ENCODE measurements around the gene IL13RA1.

Gene IL13RA1

GRCh38 chrX:118688935-118689334 is 38.5 kb upstream of the IL13RA1 start:
- no peak overlapping the region for H3K4ac ChIP-seq (ENCODE audit: low read depth in 1 of 2, low read length in 2 of 2)
- H3K27me3 ChIP-seq (ENCODE audit: control insufficient read depth in 1 of 2, insufficient read depth in 1 of 2, low read length in 2 of 2), result no peaks in the 10 kb centered on the region
- no peak overlapping the region for H2BK120ac ChIP-seq (ENCODE audit: low read depth, low read length)
- H3K79me1 ChIP-seq (replicated peaks; ENCODE audit: low read length, poor library complexity, severe bottlenecking), result no peaks in the 10 kb centered on the region
- no peak overlapping the region for H2BK5ac ChIP-seq (ENCODE audit: low read depth, low read length, poor library complexity, severe bottlenecking)
- 75% methylated on average over 1 of the region's 3 CpGs for WGBS
- no peaks in the 10 kb centered on the region for H3K9me3 ChIP-seq (ENCODE audit: control insufficient read depth, low read length)
- H2BK12ac ChIP-seq (ENCODE audit: low read length in 2 of 2), result no peak overlapping the region
- H3K4me1 ChIP-seq (ENCODE audit: control insufficient read depth, insufficient read depth, low read depth, low read length), result no peaks in the 10 kb centered on the region
- no peak overlapping the region for H3K4me2 ChIP-seq (ENCODE audit: low read length, poor library complexity, severe bottlenecking)
- H4K91ac ChIP-seq (ENCODE audit: low read length), result no peak overlapping the region
- no peak overlapping the region for H3K27ac ChIP-seq (ENCODE audit: low read length, poor library complexity, severe bottlenecking)
- no peak overlapping the region for H3K9ac ChIP-seq (ENCODE audit: low read length)
- H3K4me3 ChIP-seq (ENCODE audit: insufficient read depth in 1 of 2, low read depth in 1 of 2, low read length in 2 of 2), result no peak overlapping the region
- H4K8ac ChIP-seq (ENCODE audit: low read length), result no peak overlapping the region
- H3K14ac ChIP-seq (ENCODE audit: low read length in 2 of 2), result no peak overlapping the region
- H2AK5ac ChIP-seq (ENCODE audit: low read length, severe bottlenecking), result no peak overlapping the region
- no peak overlapping the region for H3K18ac ChIP-seq (ENCODE audit: low read depth in 1 of 2, low read length in 2 of 2)
- H2AFZ ChIP-seq (ENCODE audit: low read depth, low read length), result no peak overlapping the region
- no peak overlapping the region for H3K23ac ChIP-seq (ENCODE audit: low read length in 2 of 2)
- H2BK15ac ChIP-seq (ENCODE audit: low read depth, poor library complexity, severe bottlenecking), result no peak overlapping the region
- peaks cover 0 to 4% of the 10 kb centered on the region in 2 experiments for H3K36me3 ChIP-seq (ENCODE audit: control insufficient read depth in 1 of 2, insufficient read depth in 2 of 2, low read depth in 1 of 2, low read length in 2 of 2)
- DNase-seq, result no peak

GRCh38 chrX:118693843-118694242 is 33.6 kb upstream of the IL13RA1 start:
- H2BK15ac ChIP-seq (ENCODE audit: low read depth, poor library complexity, severe bottlenecking), result no peak overlapping the region
- no peak overlapping the region for H4K8ac ChIP-seq (ENCODE audit: low read length)
- no peaks in the 10 kb centered on the region for H3K36me3 ChIP-seq (ENCODE audit: control insufficient read depth in 1 of 2, insufficient read depth in 2 of 2, low read depth in 1 of 2, low read length in 2 of 2)
- H3K4me2 ChIP-seq (ENCODE audit: low read length, poor library complexity, severe bottlenecking), result no peak overlapping the region
- H3K18ac ChIP-seq (ENCODE audit: low read depth in 1 of 2, low read length in 2 of 2), result no peak overlapping the region
- H3K4me3 ChIP-seq (ENCODE audit: insufficient read depth in 1 of 2, low read depth in 1 of 2, low read length in 2 of 2), result no peak overlapping the region
- no peaks in the 10 kb centered on the region for H3K4me1 ChIP-seq (ENCODE audit: control insufficient read depth, insufficient read depth, low read depth, low read length)
- no peak overlapping the region for H3K14ac ChIP-seq (ENCODE audit: low read length in 2 of 2)
- H2BK120ac ChIP-seq (ENCODE audit: low read depth, low read length), result no peak overlapping the region
- no peaks in the 10 kb centered on the region for H3K27me3 ChIP-seq (ENCODE audit: control insufficient read depth in 1 of 2, insufficient read depth in 1 of 2, low read length in 2 of 2)
- H2AFZ ChIP-seq (ENCODE audit: low read depth, low read length), result no peak overlapping the region
- no peak overlapping the region for H3K23ac ChIP-seq (ENCODE audit: low read length in 2 of 2)
- no peak overlapping the region for H2BK5ac ChIP-seq (ENCODE audit: low read depth, low read length, poor library complexity, severe bottlenecking)
- DNase-seq, result no peak
- no peak overlapping the region for H3K9ac ChIP-seq (ENCODE audit: low read length)
- no peak overlapping the region for H3K4ac ChIP-seq (ENCODE audit: low read depth in 1 of 2, low read length in 2 of 2)
- H4K91ac ChIP-seq (ENCODE audit: low read length), result no peak overlapping the region
- H2BK12ac ChIP-seq (ENCODE audit: low read length in 2 of 2), result no peak overlapping the region
- no peak overlapping the region for H2AK5ac ChIP-seq (ENCODE audit: low read length, severe bottlenecking)
- no peaks in the 10 kb centered on the region for H3K79me1 ChIP-seq (replicated peaks; ENCODE audit: low read length, poor library complexity, severe bottlenecking)
- H3K9me3 ChIP-seq (ENCODE audit: control insufficient read depth, low read length), result no peaks in the 10 kb centered on the region
- no peak overlapping the region for H3K27ac ChIP-seq (ENCODE audit: low read length, poor library complexity, severe bottlenecking)
- no CpG with 5 or more reads among the region's 2 CpGs for WGBS

DNA sequence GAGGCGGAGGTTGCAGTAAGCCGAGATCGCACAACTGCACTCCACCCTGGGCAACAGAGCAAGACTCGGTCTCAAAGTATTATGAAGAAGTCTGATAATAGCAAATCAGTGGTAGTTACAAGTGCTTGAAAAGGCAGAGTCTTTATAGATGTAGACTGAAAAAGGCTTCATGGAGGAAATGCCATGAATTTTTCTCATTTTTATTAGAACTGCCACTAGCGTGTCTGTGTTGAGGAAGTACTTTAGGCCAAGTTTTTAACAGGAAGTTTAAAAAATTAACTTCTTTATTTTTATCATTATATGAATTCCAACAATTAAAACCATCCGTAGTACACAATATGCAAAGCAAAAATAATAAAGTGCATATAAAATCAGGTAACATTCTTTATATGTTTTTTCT is 32.8 kb upstream of the IL13RA1 start:
- Histone ChIP-seq H3K27me3 (ENCODE audit: control insufficient read depth in 1 of 2, insufficient read depth in 1 of 2, low read length in 2 of 2) (no peaks in the 10 kb centered on the region), H3K4me2 (ENCODE audit: low read length, poor library complexity, severe bottlenecking) (no peak overlapping the region), H3K9me3 (ENCODE audit: control insufficient read depth, low read length) (no peaks in the 10 kb centered on the region), H2BK15ac (ENCODE audit: low read depth, poor library complexity, severe bottlenecking) (no peak overlapping the region), H3K14ac (ENCODE audit: low read length in 2 of 2) (no peak overlapping the region), H3K4ac (ENCODE audit: low read depth in 1 of 2, low read length in 2 of 2) (no peak overlapping the region), H2BK120ac (ENCODE audit: low read depth, low read length) (no peak overlapping the region), H2AFZ (ENCODE audit: low read depth, low read length) (no peak overlapping the region), H3K23ac (ENCODE audit: low read length in 2 of 2) (no peak overlapping the region), H4K91ac (ENCODE audit: low read length) (no peak overlapping the region), H3K4me3 (ENCODE audit: insufficient read depth in 1 of 2, low read depth in 1 of 2, low read length in 2 of 2) (no peak overlapping the region), H2BK5ac (ENCODE audit: low read depth, low read length, poor library complexity, severe bottlenecking) (no peak overlapping the region), H2AK5ac (ENCODE audit: low read length, severe bottlenecking) (no peak overlapping the region), H3K4me1 (ENCODE audit: control insufficient read depth, insufficient read depth, low read depth, low read length) (no peaks in the 10 kb centered on the region), H3K36me3 (ENCODE audit: control insufficient read depth in 1 of 2, insufficient read depth in 2 of 2, low read depth in 1 of 2, low read length in 2 of 2) (no peaks in the 10 kb centered on the region), H4K8ac (ENCODE audit: low read length) (no peak overlapping the region), H3K9ac (ENCODE audit: low read length) (no peak overlapping the region), H3K79me1 (replicated peaks; ENCODE audit: low read length, poor library complexity, severe bottlenecking) (no peaks in the 10 kb centered on the region), H3K27ac (ENCODE audit: low read length, poor library complexity, severe bottlenecking) (no peak overlapping the region), H3K18ac (ENCODE audit: low read depth in 1 of 2, low read length in 2 of 2) (no peak overlapping the region), H2BK12ac (ENCODE audit: low read length in 2 of 2) (no peak overlapping the region)
- DNase-seq, result no peak
- no CpG with 5 or more reads among the region's 6 CpGs for WGBS

GRCh38 chrX:118698516-118699170 is 28.8 kb upstream of the IL13RA1 start:
- WGBS, result 100% methylated on average over 1 of the region's 5 CpGs
- no peaks in the 10 kb centered on the region for H3K9me3 ChIP-seq (ENCODE audit: control insufficient read depth, low read length)

More at GRCh38 chrX:118698516-118699170, 28.8 kb upstream of the IL13RA1 start:
- H3K79me1 ChIP-seq (replicated peaks; ENCODE audit: low read length, poor library complexity, severe bottlenecking), result no peaks in the 10 kb centered on the region
- no peak overlapping the region for H2AK5ac ChIP-seq (ENCODE audit: low read length, severe bottlenecking)
- H3K4ac ChIP-seq (ENCODE audit: low read depth in 1 of 2, low read length in 2 of 2), result no peak overlapping the region
- no peak for DNase-seq
- H2BK15ac ChIP-seq (ENCODE audit: low read depth, poor library complexity, severe bottlenecking), result no peak overlapping the region
- no peak overlapping the region for H4K91ac ChIP-seq (ENCODE audit: low read length)
- no peak overlapping the region for H3K4me2 ChIP-seq (ENCODE audit: low read length, poor library complexity, severe bottlenecking)
- no peak overlapping the region for H2BK120ac ChIP-seq (ENCODE audit: low read depth, low read length)
- no peaks in the 10 kb centered on the region for H3K36me3 ChIP-seq (ENCODE audit: control insufficient read depth in 1 of 2, insufficient read depth in 2 of 2, low read depth in 1 of 2, low read length in 2 of 2)
- H3K23ac ChIP-seq (ENCODE audit: low read length in 2 of 2), result no peak overlapping the region
- no peak overlapping the region for H3K14ac ChIP-seq (ENCODE audit: low read length in 2 of 2)
- H3K18ac ChIP-seq (ENCODE audit: low read depth in 1 of 2, low read length in 2 of 2), result no peak overlapping the region
- H4K8ac ChIP-seq (ENCODE audit: low read length), result no peak overlapping the region
- H2AFZ ChIP-seq (ENCODE audit: low read depth, low read length), result no peak overlapping the region
- H3K9ac ChIP-seq (ENCODE audit: low read length), result no peak overlapping the region
- H2BK5ac ChIP-seq (ENCODE audit: low read depth, low read length, poor library complexity, severe bottlenecking), result no peak overlapping the region
- no peak overlapping the region for H2BK12ac ChIP-seq (ENCODE audit: low read length in 2 of 2)
- H3K4me3 ChIP-seq (ENCODE audit: insufficient read depth in 1 of 2, low read depth in 1 of 2, low read length in 2 of 2), result no peak overlapping the region
- H3K4me1 ChIP-seq (ENCODE audit: control insufficient read depth, insufficient read depth, low read depth, low read length), result no peaks in the 10 kb centered on the region
- no peak overlapping the region for H3K27ac ChIP-seq (ENCODE audit: low read length, poor library complexity, severe bottlenecking)
- H3K27me3 ChIP-seq (ENCODE audit: control insufficient read depth in 1 of 2, insufficient read depth in 1 of 2, low read length in 2 of 2), result no peaks in the 10 kb centered on the region
